A673 (cell line): ENCODE results near the gene KCNS3.

Experiments
- CTCF ChIP-seq: fragments of 300-800, 200-600 bp; sonication (generic); conservative IDR thresholded peaks from 2 replicates; pipeline ENCODE4 v1.5.1; 2017; ENCODE audit warnings: low read depth, mild to moderate bottlenecking, antibody characterized with exemption, low read length, moderate library complexity, mixed read lengths
- EZH2 ChIP-seq: fragments of 200-600 bp; sonication (generic); IDR thresholded peaks from 2 replicates; pipeline ENCODE4 v1.6.1; 2017; ENCODE audit warnings: borderline replicate concordance, low read depth, mild to moderate bottlenecking, mixed read lengths, antibody characterized with exemption, low read length; ENCODE audit not compliant: poor library complexity, severe bottlenecking

- no peak for TF ChIP-seq EZH2
- no peak for TF ChIP-seq CTCF
Observed at GRCh38 chr2:17853799-17854198, 24.7 kb upstream of the KCNS3 start.
